OCI-LY7 (cell line): ENCODE results near the gene OSBPL3.

Experiments used
- EZH2phosphoT487 ChIP-seq: fragments of 200-600 bp; sonication (generic); IDR thresholded peaks from 2 replicates; pipeline ENCODE4 v1.6.1; 2018; ENCODE audit warnings: low read depth, borderline replicate concordance, mild to moderate bottlenecking, mixed run types, antibody characterized with exemption, low read length, moderate library complexity, mixed read lengths
- TF ChIP-seq, protein P1 (sequence below): fragments of 200-600 bp; sonication (generic); conservative IDR thresholded peaks from 2 replicates; pipeline ENCODE4 v1.5.1; 2014; ENCODE audit warnings: mild to moderate bottlenecking, antibody characterized with exemption, low read length, moderate library complexity, mixed read lengths

DNA sequence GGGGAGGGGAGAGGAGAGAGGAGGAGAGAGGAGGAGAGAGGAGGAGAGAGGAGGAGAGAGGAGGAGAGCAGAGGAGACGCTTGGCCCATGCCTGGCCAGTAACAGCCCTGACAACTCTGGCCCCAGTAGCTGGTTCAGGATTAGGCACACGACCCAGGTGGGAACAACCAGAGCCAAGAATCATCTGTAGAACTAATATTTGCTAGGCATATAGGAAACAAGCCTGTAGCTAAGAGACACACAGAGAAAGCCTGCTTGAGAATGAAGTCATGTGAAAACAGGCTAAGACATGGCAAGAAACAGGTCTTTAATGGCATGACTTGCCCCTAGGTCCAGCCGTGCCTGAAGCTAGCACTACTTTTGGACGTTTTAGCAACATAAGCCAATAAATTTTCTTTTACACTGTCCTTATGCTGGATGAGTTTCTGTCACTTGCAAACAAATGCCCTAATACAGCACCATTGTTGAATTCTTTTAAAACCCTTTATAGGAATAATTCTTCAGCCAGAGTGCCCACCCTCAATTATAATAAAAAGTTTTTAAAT is 17.5 kb downstream of the OSBPL3 start:
- TF ChIP-seq, protein P1, sequence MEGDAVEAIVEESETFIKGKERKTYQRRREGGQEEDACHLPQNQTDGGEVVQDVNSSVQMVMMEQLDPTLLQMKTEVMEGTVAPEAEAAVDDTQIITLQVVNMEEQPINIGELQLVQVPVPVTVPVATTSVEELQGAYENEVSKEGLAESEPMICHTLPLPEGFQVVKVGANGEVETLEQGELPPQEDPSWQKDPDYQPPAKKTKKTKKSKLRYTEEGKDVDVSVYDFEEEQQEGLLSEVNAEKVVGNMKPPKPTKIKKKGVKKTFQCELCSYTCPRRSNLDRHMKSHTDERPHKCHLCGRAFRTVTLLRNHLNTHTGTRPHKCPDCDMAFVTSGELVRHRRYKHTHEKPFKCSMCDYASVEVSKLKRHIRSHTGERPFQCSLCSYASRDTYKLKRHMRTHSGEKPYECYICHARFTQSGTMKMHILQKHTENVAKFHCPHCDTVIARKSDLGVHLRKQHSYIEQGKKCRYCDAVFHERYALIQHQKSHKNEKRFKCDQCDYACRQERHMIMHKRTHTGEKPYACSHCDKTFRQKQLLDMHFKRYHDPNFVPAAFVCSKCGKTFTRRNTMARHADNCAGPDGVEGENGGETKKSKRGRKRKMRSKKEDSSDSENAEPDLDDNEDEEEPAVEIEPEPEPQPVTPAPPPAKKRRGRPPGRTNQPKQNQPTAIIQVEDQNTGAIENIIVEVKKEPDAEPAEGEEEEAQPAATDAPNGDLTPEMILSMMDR = no peak
- TF ChIP-seq EZH2phosphoT487 = no peak
